ENCODE data around the gene ZNF341. TPM values are rescaled to one million over a fixed set of nuclear protein-coding genes. Genes with fewer than 3 reads are reported as not detected.

ZNF341 gene
- total and polyA plus RNA-seq, 9 of the 15 experiments (the other 6 are each of a cell fraction or from before 2014, with no cell fraction given): 0.08 to 2.6 (median 1.0) TPM

DNA sequence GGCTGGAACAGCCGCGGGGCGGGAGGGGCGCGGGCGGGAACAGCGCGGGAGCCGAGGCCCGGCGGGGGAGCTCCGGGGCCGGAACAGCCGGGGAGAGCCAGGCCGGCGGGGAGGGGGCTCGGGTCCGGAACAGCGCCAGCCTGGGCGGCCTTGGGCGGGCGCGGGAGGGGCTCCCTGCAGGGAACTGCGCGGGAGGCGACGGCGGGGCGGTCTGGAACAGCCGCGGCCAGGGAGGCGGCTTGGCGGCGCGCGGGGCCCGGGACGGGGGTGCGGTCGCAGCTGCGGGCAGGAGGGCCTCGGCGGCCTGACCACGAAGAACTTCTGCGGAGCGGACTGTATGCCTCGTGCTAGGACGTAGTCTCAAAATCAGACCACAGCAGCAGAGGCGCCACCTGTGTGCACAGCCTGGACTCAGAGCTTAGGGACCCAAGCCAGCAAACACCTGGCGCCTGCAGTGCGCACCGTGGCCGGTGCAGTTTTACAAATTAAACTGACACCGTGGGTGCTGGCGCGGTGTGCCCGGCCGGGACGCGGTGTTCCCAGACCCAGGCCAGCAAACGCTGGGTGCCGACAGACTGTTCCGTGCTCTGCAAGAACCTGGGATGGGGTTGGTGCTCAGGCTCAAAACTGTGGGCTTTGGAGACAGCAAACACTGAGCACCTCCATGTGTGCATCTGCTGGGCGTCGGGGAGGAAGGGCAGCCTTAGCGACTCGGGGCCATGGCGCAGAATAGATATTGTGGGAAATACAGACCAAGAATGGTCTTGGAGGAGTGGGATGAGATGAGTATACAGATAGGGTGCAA lies 572 bp downstream of the ZNF341 start (continued):
- no peak for TF ChIP-seq WHSC1 (IDR thresholded peaks at IDR 0.05; ENCODE audit: low read length)
- no peak for TF ChIP-seq PBX2 (CRISPR knock-in tag; IDR thresholded peaks at IDR 0.05; ENCODE audit: low read depth)
- no peak for TF ChIP-seq PBX2 (tag; conservative IDR thresholded peaks at IDR 0.05; ENCODE audit: low read depth)
- TF ChIP-seq ZNF212 (CRISPR knock-in tag; IDR thresholded peaks at IDR 0.05): no peak
- TF ChIP-seq RHOXF2B (CRISPR knock-in tag; conservative IDR thresholded peaks at IDR 0.05): no peak; the same call in 1 of the 2 replicates
- no peak for TF ChIP-seq ZNF785 (CRISPR knock-in tag; IDR thresholded peaks at IDR 0.05)
- no peak for TF ChIP-seq ZNF589 (CRISPR knock-in tag; IDR thresholded peaks at IDR 0.05; ENCODE audit: low read depth)
- no peak for TF ChIP-seq ZNF561 (CRISPR knock-in tag; conservative IDR thresholded peaks at IDR 0.05)
- TF ChIP-seq ZNF449 (CRISPR knock-in tag; IDR thresholded peaks at IDR 0.05): no peak
- TF ChIP-seq ZNF707 (CRISPR knock-in tag; conservative IDR thresholded peaks at IDR 0.05): no peak
- TF ChIP-seq RNF2 (IDR thresholded peaks at IDR 0.05): no peak
- TF ChIP-seq KLF13 (tag; IDR thresholded peaks at IDR 0.05; ENCODE audit: borderline replicate concordance, low read depth): 0 out of 2 replicates have a peak, but pooled peaks have one; percentile 57
- no peak for TF ChIP-seq MCM3 (IDR thresholded peaks at IDR 0.05)
- no peak for TF ChIP-seq CBFA2T3 (IDR thresholded peaks at IDR 0.05)
- TF ChIP-seq, protein P1, sequence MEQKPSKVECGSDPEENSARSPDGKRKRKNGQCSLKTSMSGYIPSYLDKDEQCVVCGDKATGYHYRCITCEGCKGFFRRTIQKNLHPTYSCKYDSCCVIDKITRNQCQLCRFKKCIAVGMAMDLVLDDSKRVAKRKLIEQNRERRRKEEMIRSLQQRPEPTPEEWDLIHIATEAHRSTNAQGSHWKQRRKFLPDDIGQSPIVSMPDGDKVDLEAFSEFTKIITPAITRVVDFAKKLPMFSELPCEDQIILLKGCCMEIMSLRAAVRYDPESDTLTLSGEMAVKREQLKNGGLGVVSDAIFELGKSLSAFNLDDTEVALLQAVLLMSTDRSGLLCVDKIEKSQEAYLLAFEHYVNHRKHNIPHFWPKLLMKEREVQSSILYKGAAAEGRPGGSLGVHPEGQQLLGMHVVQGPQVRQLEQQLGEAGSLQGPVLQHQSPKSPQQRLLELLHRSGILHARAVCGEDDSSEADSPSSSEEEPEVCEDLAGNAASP (IDR thresholded peaks at IDR 0.05): no peak
- TF ChIP-seq NR2F6 (CRISPR knock-in tag; IDR thresholded peaks at IDR 0.05): no peak
- TF ChIP-seq ZNF175 (CRISPR knock-in tag; IDR thresholded peaks at IDR 0.05; ENCODE audit: low read depth): peak; percentile 40; the same call in 1 of the 2 replicates
- TF ChIP-seq CBX3 (IDR thresholded peaks at IDR 0.05; ENCODE audit: borderline replicate concordance in 1 of 2, low read length in 2 of 2): peak in 1 of 2 experiments; percentile 47; a peak in 1 of 3 replicates
- TF ChIP-seq, protein P2, sequence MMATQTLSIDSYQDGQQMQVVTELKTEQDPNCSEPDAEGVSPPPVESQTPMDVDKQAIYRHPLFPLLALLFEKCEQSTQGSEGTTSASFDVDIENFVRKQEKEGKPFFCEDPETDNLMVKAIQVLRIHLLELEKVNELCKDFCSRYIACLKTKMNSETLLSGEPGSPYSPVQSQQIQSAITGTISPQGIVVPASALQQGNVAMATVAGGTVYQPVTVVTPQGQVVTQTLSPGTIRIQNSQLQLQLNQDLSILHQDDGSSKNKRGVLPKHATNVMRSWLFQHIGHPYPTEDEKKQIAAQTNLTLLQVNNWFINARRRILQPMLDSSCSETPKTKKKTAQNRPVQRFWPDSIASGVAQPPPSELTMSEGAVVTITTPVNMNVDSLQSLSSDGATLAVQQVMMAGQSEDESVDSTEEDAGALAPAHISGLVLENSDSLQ (IDR thresholded peaks at IDR 0.05): no peak
- no peak for TF ChIP-seq TCFL5 (CRISPR knock-in tag; conservative IDR thresholded peaks at IDR 0.05)
- TF ChIP-seq BCOR (IDR thresholded peaks at IDR 0.05): no peak
- TF ChIP-seq ZNF696 (CRISPR knock-in tag; conservative IDR thresholded peaks at IDR 0.05): no peak

Data from K562 (cell line).